ENCODE results near the gene U2AF2.
A peak's percentile ranks its signal among the peaks of the same experiment; 100 is the strongest.

U2AF2 gene

DNA sequence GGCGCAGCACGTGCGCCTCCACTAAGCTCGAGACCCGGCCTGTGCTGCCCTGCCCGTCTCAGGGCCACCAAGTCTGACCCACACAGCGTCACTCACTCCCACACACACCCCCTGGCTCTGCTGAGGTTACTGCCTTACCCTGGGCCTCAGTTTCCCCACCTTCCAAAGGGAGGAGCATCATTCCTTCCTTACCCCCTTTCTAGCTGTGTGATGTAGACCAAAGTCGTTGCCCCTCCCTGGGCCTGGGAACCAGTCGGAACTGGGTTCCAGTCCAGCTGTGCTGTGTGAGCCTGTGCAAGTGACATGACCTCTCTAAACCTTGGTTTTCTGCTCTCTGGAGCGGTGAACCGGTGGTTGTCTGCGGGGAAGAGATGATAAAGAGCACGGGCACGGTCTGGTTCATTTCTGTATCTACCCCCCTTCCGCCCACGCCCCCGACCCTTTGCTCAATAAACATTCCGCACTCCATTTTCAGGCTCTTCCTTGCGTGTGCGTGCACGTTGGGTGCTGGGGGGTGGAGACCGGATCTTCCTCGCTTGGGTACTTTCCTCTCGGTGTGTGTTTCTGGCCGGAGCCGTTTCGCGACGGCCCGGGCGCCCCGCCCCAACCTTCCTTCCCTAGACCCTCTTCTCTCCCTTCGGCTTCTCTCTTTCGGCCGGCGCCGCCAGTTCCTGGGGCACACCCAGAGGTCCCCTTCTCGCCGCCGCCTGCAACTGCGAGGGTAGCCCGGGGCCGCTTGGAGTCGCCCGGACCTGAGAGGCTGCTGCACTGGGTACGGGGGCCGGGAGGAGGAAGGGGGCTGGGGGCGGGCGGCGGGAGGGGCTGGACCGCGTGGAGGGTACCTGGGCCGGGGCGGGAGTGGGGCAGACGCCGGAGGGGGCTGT lies 11.6 kb upstream of the U2AF2 start, which contains the start of gene ZNF581 (continued):
- TF ChIP-seq ZNF202 (tag by site-specific recombination; IDR thresholded peaks at IDR 0.05; ENCODE audit: borderline replicate concordance) (no peak), SP2 (tag by site-specific recombination; IDR thresholded peaks at IDR 0.05) (peak; percentile 61), ZNF426 (tag by site-specific recombination; IDR thresholded peaks at IDR 0.05) (no peak), KLF10 (tag by site-specific recombination; IDR thresholded peaks at IDR 0.05) (peak; percentile 83), ZNF670 (tag by site-specific recombination; IDR thresholded peaks at IDR 0.05; ENCODE audit: low read depth) (no peak), ZNF843 (tag by site-specific recombination; IDR thresholded peaks at IDR 0.05) (peak; percentile 71; the same call in 1 of the 2 replicates), KLF1 (tag by site-specific recombination; IDR thresholded peaks at IDR 0.05) (peak; percentile 87), ZNF704 (tag by site-specific recombination; IDR thresholded peaks at IDR 0.05) (no peak), ZNF423 (tag by site-specific recombination; IDR thresholded peaks at IDR 0.05) (no peak), GLI4 (tag by site-specific recombination; IDR thresholded peaks at IDR 0.05) (peak; percentile 96), ZNF302 (tag by site-specific recombination; IDR thresholded peaks at IDR 0.05; ENCODE audit: low read depth) (no peak), CTCF (tag by site-specific recombination; IDR thresholded peaks at IDR 0.05) (no peak), ZNF366 (tag by site-specific recombination; conservative IDR thresholded peaks at IDR 0.05) (peak; percentile 78), ZXDB (tag by site-specific recombination; IDR thresholded peaks at IDR 0.05) (peak; percentile 96), REST (tag by site-specific recombination; IDR thresholded peaks at IDR 0.05) (peak; percentile 56; the same call in 1 of the 2 replicates), SCRT2 (tag by site-specific recombination; IDR thresholded peaks at IDR 0.05) (no peak), ZFHX2 (tag by site-specific recombination; conservative IDR thresholded peaks at IDR 0.05) (peak; percentile 81), ZNF473 (tag by site-specific recombination; IDR thresholded peaks at IDR 0.05) (no peak), ZNF449 (tag by site-specific recombination; IDR thresholded peaks at IDR 0.05) (0 out of 2 replicates have a peak, but pooled peaks have one; percentile 24), ZNF341 (tag by site-specific recombination; IDR thresholded peaks at IDR 0.05; ENCODE audit: low read depth) (peak; percentile 95), ZIC2 (tag by site-specific recombination; IDR thresholded peaks at IDR 0.05) (no peak), ZBTB49 (tag by site-specific recombination; IDR thresholded peaks at IDR 0.05; ENCODE audit: low read depth) (no peak), ZNF654 (tag by site-specific recombination; IDR thresholded peaks at IDR 0.05; ENCODE audit: low read depth) (0 out of 2 replicates have a peak, but pooled peaks have one; percentile 4), OVOL3 (tag by site-specific recombination; IDR thresholded peaks at IDR 0.05) (peak; percentile 81), ZNF48 (tag by site-specific recombination; IDR thresholded peaks at IDR 0.05) (no peak), YY1 (tag by site-specific recombination; IDR thresholded peaks at IDR 0.05) (peak; percentile 76), ZNF155 (tag by site-specific recombination; IDR thresholded peaks at IDR 0.05) (no peak)
- TF ChIP-seq, protein P1, sequence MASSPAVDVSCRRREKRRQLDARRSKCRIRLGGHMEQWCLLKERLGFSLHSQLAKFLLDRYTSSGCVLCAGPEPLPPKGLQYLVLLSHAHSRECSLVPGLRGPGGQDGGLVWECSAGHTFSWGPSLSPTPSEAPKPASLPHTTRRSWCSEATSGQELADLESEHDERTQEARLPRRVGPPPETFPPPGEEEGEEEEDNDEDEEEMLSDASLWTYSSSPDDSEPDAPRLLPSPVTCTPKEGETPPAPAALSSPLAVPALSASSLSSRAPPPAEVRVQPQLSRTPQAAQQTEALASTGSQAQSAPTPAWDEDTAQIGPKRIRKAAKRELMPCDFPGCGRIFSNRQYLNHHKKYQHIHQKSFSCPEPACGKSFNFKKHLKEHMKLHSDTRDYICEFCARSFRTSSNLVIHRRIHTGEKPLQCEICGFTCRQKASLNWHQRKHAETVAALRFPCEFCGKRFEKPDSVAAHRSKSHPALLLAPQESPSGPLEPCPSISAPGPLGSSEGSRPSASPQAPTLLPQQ (tag by site-specific recombination; IDR thresholded peaks at IDR 0.05) = peak; percentile 80

All from HEK293 (cell line).